DND-41 (cell line): ENCODE measurements around the gene RPEL1.

Experiments used
- ATAC-seq: fragments of 200-7000 bp; cut with Tn5 transposase; 3 replicates; pipeline ENCODE4 v1.9.1; 2021; ENCODE audit warnings: low read depth; ENCODE audit not compliant: insufficient read depth
- DNase-seq: peaks from one replicate; pipeline ENCODE4 v3.0.0-alpha.2; 2020
- H2AFZ ChIP-seq: 2 replicates; pipeline ENCODE4 v1.6.0; 2012; ENCODE audit warnings: low read depth, low read length
- H3K27ac ChIP-seq: 2 replicates; pipeline ENCODE4 v1.5.1; 2012; ENCODE audit warnings: low read length, inconsistent platforms
- H3K27me3 ChIP-seq: fragments of 200-600 bp; sonication (generic); 2 replicates; pipeline ENCODE4 v1.6.0; 2012; ENCODE audit warnings: low read length, mild to moderate bottlenecking, inconsistent platforms; ENCODE audit not compliant: insufficient read depth, poor library complexity
- H3K36me3 ChIP-seq: 2 replicates; pipeline ENCODE4 v1.5.1; 2012; ENCODE audit warnings: low read length, inconsistent platforms; ENCODE audit not compliant: insufficient read depth
- H3K4me1 ChIP-seq: 2 replicates; pipeline ENCODE4 v1.5.1; 2012; ENCODE audit warnings: mild to moderate bottlenecking, low read length; ENCODE audit not compliant: insufficient read depth
- H3K4me2 ChIP-seq: 2 replicates; pipeline ENCODE4 v1.6.0; 2012; ENCODE audit warnings: mild to moderate bottlenecking, moderate library complexity, low read length, inconsistent platforms; ENCODE audit not compliant: insufficient read depth
- H3K4me3 ChIP-seq, 2 experiments: fragments of 200-600 bp in 1 of 2; shearing (Covaris generic) in 1 of 2; 2 replicates each; pipeline ENCODE4 v1.5.1; 2012 to 2016; ENCODE audit warnings: inconsistent platforms in 2 of 2, low read length in 2 of 2, mild to moderate bottlenecking in 2 of 2, low read depth in 1 of 2, moderate library complexity in 1 of 2
- H3K79me2 ChIP-seq: 2 replicates; pipeline ENCODE4 v1.6.0; 2012; ENCODE audit warnings: low read length, inconsistent platforms; ENCODE audit not compliant: insufficient read depth
- H3K9ac ChIP-seq: 2 replicates; pipeline ENCODE4 v1.6.0; 2012; ENCODE audit warnings: low read depth, mild to moderate bottlenecking, inconsistent platforms, low read length, moderate library complexity
- H3K9me3 ChIP-seq: 2 replicates; pipeline ENCODE4 v1.5.1; 2012; ENCODE audit warnings: low read length, moderate library complexity, mild to moderate bottlenecking, inconsistent platforms; ENCODE audit not compliant: insufficient read depth, severe bottlenecking
- H4K20me1 ChIP-seq: 2 replicates; pipeline ENCODE4 v1.6.0; 2012; ENCODE audit warnings: low read length; ENCODE audit not compliant: insufficient read depth
- CTCF ChIP-seq: IDR thresholded peaks from 2 replicates; pipeline ENCODE4 v1.5.1; 2012; ENCODE audit warnings: borderline replicate concordance, low read length, moderate library complexity, mild to moderate bottlenecking; ENCODE audit not compliant: poor library complexity, severe bottlenecking; ENCODE audit errors: extremely low read depth
- EZH2 ChIP-seq: IDR thresholded peaks from 3 replicates; pipeline ENCODE4 v1.6.1; 2012; ENCODE audit warnings: borderline replicate concordance, low read depth, mild to moderate bottlenecking, moderate library complexity, low read length, inconsistent platforms; ENCODE audit not compliant: severe bottlenecking

RPEL1 gene

GRCh38 chr10:103254113-103254512, 8.4 kb downstream of the RPEL1 start:
- Histone ChIP-seq H3K36me3 (no peaks in the 10 kb centered on the region), H3K4me2 (no peak overlapping the region), H3K27ac (no peak overlapping the region), H3K4me1 (no peaks in the 10 kb centered on the region), H3K27me3 (no peaks in the 10 kb centered on the region), H3K9me3 (peaks cover 3% of the 10 kb centered on the region), H2AFZ (no peak overlapping the region), H3K9ac (no peak overlapping the region), H4K20me1 (no peaks in the 10 kb centered on the region), H3K79me2 (no peaks in the 10 kb centered on the region), H3K4me3 (no peak overlapping the region)
- DNase-seq = no peak
- no peak for TF ChIP-seq CTCF
- TF ChIP-seq EZH2 = no peak
- no peak for ATAC-seq

GRCh38 chr10:103254538-103255325, 9.0 kb downstream of the RPEL1 start:
- Histone ChIP-seq H2AFZ (no peak overlapping the region), H3K27ac (no peak overlapping the region), H3K9ac (no peak overlapping the region), H3K4me2 (no peak overlapping the region), H3K4me1 (no peaks in the 10 kb centered on the region), H4K20me1 (no peaks in the 10 kb centered on the region), H3K27me3 (no peaks in the 10 kb centered on the region), H3K4me3 (no peak overlapping the region), H3K36me3 (no peaks in the 10 kb centered on the region), H3K79me2 (no peaks in the 10 kb centered on the region), H3K9me3 (peaks cover 3% of the 10 kb centered on the region)
- no peak for TF ChIP-seq CTCF
- no peak for TF ChIP-seq EZH2
- DNase-seq (no peak), ATAC-seq (no peak)

GRCh38 chr10:103256613-103257012, 10.9 kb downstream of the RPEL1 start:
- TF ChIP-seq CTCF (no peak), EZH2 (no peak)
- Histone ChIP-seq H4K20me1 (no peaks in the 10 kb centered on the region), H3K9me3 (peaks cover 2% of the 10 kb centered on the region), H3K79me2 (no peaks in the 10 kb centered on the region), H3K27me3 (no peaks in the 10 kb centered on the region), H3K36me3 (no peaks in the 10 kb centered on the region), H2AFZ (no peak overlapping the region), H3K4me1 (no peaks in the 10 kb centered on the region), H3K4me2 (no peak overlapping the region), H3K9ac (no peak overlapping the region), H3K4me3 (no peak overlapping the region), H3K27ac (no peak overlapping the region)
- ATAC-seq = no peak
- DNase-seq = no peak
